Inflammatory macrophage (primary cell): ENCODE data around the gene IQGAP3.
"Not testable (repeated sequence)": the region's sequence is repeated elsewhere in the genome, so short reads cannot be mapped to it uniquely, and the experiment has no call there.

Source experiments
- DNase-seq, 2 donors: peaks; one replicate each; pipeline ENCODE4 v3.0.0-alpha.2; 2020 to 2022
- total RNA-seq, 18 experiments: gene quantifications; one replicate each; lab custom pipeline; 2026; ENCODE audit warnings: mixed read lengths in 6 of 18, inconsistent platforms in 2 of 18; lab: John Stamatoyannopoulos, UW

IQGAP3 gene, protein sequence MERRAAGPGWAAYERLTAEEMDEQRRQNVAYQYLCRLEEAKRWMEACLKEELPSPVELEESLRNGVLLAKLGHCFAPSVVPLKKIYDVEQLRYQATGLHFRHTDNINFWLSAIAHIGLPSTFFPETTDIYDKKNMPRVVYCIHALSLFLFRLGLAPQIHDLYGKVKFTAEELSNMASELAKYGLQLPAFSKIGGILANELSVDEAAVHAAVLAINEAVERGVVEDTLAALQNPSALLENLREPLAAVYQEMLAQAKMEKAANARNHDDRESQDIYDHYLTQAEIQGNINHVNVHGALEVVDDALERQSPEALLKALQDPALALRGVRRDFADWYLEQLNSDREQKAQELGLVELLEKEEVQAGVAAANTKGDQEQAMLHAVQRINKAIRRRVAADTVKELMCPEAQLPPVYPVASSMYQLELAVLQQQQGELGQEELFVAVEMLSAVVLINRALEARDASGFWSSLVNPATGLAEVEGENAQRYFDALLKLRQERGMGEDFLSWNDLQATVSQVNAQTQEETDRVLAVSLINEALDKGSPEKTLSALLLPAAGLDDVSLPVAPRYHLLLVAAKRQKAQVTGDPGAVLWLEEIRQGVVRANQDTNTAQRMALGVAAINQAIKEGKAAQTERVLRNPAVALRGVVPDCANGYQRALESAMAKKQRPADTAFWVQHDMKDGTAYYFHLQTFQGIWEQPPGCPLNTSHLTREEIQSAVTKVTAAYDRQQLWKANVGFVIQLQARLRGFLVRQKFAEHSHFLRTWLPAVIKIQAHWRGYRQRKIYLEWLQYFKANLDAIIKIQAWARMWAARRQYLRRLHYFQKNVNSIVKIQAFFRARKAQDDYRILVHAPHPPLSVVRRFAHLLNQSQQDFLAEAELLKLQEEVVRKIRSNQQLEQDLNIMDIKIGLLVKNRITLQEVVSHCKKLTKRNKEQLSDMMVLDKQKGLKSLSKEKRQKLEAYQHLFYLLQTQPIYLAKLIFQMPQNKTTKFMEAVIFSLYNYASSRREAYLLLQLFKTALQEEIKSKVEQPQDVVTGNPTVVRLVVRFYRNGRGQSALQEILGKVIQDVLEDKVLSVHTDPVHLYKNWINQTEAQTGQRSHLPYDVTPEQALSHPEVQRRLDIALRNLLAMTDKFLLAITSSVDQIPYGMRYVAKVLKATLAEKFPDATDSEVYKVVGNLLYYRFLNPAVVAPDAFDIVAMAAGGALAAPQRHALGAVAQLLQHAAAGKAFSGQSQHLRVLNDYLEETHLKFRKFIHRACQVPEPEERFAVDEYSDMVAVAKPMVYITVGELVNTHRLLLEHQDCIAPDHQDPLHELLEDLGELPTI (N-terminal part only)
- 14.9 to 107 (median 55.2) reads per million in 18 experiments for total RNA-seq

DNA sequence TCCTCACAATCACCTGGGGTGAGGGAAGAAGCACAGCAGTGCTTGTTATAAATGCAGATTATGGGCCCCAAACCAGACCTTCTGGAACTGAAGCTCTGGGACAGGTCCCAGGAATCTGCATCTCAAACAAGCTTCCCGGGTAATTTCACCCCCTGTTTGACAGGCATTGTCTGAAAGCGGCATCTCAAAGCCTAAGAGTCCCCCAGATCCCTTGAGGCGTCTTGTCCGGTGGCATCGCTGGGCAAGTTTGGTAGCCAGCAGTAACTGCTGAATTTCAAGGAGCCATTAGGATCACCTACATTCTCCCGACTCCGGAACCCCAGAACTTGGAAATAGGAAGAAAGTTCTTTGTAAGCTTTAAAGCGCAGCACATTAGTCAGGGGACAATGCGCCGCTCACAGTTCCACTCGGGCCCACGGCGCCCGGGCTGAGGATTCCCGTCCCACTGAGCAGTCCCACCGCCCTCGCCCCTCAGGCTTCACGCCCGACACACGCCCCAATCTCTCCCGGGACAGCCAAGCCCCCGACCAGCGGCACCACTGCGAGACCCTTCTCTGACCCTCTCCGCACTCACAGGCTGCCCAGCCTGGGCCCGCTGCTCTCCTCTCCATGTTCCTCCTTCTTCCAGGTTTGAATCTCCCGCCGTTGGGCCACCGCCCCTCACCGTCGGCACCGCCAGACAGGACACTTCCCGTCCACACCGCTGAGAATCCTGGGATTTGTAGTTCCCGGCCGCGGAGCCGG, at the start of gene IQGAP3:
IQGAP3 (minus strand) TSS at position 647 of the 744 bp plus-strand sequence; CDS start at position 611, 36 bp downstream.
- peak; percentile 89 to 90 for DNase-seq

DNA sequence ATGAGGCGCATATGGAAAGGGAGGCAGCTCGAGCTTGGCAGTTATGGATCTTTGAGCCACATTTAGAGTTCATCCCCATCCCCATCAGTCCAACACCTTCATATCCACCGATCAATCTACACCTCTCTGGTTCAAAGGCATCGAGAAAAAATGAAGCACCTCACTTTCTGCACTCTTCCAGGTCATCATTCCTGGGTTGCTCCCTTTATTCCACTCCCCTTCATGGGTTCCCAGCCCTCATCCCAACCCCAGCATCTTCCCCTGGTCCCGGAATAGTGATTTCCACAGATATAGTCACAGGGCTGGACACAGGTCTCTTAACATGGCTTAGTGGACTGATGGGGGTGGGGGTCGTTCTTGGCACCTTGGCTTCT, 47.2 kb upstream of the IQGAP3 start:
- DNase-seq = no peak

DNA sequence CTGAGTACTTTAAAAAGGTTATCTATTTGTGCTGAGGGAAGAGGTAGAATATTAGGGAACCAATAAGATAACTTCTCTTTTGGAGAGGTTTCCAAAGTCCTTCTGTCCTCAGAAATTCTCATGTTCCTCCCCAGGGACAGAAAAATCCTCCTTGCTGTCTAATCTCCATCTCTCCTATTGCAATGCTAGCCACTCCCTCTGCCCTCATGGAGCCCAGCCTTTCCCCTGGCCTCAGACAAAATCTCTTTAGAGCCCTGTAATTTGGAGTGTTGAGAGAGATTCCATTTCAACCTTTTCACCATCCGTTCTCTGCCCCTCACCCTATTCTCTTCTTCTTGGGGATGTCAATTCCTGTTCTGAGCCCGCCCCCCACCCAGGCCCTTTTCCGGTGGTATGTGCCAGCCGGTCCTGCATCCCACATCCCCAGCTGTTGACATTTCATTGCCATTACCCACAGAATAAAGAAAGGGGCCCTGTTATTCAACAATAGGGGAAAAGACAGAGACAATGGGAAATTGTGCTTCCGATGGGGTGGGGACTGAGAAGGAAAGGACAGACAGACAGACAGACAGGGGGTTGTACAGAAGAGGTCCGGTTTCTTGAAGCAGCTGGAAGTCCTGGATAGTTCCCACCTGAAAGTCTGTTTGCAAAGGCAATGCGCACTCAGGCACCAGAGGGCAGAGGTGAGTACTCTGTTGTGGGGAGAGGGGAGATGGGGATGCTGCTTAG, 46.7 kb upstream of the IQGAP3 start, which contains the start of gene HAPLN2:
HAPLN2 (plus strand) TSS at position 563 of the 729 bp plus-strand sequence. CDS start 4,076 bp downstream, outside the sequence.
- peak in 1 of 2 donors; percentile 8 for DNase-seq

DNA sequence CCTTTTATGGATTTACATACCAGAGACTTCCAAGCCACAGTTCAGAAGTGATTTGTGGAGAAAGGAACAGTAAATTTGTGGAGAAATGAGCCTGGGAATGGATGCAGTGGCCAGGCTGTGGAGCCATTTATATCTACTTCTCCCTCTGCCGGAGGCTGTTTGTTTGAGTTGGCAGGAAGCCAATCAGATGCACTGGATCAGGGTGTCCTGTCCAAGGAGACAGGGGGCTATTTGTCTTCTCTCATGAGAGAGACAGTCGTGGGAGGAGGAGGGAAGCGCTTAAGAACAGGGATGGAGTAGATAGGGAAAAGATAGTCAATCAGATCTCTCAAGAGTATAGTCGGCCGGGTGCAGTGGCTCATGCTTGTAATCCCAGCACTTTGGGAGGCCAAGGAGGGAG, 44.1 kb upstream of the IQGAP3 start:
- peak in 1 of 2 donors; percentile 9 for DNase-seq

DNA sequence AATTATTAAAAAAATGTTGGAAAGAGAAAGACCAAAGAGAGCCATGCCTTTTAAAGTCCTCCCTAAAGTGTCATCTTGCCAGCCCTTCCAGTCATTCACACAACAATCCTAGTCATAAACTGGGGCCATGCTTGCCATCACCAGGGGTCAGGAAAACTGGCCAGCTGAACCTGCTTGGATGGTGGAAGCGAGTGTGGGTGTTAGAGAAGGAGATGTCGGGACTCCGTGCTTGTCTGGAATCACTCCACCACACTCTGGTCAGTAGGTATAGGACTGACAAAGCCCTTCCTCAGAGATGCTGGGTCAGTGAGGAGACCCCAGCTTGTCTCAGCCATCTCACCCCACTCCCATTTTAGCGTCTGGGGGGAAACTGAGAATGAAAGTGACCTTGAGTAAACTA, 43.6 kb upstream of the IQGAP3 start:
- DNase-seq = no peak

DNA sequence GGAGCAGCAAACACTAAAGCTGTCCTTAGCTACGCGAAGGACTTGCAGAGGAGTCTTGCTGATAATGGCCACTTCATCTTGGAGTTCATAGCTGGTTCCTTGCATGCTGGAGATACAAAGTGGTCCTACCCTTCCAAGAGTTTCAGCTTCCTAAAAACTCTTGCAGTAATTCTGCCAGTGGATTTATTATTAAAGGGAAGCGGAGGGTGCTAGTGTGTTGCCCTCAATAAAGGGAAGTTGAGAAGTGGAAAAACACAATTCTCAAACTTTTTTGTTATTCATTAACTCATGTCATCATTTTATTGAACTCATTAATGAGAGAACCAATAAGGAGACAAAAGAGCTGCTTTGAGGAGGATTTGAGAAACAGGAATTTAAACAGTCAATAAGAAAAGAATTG, 40.3 kb upstream of the IQGAP3 start:
- DNase-seq = peak; percentile 42 to 43

DNA sequence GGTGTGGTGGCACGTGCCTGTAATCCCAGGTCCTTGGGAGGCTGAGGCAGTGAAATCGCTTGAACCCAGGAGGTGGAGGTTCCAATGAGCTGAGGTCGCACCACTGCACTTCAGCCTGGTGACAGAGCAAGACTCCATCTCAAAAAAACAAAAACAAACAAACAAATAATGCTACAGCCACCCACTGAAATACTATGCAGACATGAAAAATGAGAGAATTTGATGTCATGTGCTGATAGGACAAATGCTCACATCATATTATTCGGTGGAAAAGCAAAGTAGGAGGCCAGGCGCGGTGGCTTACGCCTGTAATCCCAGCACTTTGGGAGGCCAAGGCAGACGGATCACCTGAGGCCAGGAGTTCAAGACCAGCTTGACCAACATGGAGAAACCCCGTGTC, 37.7 kb upstream of the IQGAP3 start:
- not testable (repeated sequence) for DNase-seq

DNA sequence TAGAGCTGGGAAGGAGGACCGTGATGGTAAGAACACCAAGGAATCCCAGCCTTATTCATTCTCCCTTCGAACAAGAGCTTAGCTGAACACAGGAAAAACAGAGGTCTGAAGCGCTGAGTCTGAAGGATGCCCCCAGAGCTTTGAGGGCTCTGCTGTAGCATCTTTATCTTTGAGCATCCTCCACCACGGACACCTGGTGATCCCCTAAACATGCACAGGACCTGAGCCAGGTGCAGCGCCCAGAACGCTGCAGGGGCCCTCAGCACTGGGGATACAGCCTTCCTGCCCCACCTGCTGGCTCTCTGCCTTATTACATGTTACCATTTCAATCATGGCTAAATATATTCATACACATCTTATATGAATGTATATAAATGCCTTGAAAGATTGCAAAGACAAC, 36.6 kb upstream of the IQGAP3 start:
- DNase-seq = peak in 1 of 2 donors; percentile 18

DNA sequence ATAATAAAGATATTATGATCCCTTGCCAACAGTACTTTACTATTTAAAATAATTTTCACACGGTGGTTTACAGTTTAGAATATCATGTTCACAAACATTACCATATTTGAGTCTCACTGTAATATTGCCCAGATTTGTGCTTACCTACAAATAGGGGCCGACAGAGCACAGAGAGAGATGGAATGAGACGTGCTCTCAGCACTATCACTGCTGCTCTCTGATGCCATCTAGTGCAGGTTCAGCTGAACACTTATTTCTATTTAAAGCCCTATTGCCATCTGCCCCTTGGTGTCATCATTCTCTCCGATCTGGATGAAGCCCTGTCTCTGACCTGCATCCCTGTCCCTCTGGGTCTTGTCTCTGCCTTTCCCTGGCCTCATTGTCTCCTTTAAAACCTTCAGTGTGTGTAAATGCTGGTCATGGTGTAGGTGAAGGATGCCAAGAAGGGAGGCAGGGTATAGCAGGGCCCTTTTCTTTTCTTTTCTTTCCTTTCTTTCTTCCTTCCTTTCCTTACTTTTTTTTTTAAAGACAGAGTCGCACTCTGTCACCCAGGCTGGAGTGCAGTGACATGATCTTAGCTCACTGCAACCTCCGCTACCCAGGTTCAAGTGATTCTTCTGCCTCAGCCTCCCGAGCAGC, 35.8 kb upstream of the IQGAP3 start:
- DNase-seq = peak; percentile 77 to 79

DNA sequence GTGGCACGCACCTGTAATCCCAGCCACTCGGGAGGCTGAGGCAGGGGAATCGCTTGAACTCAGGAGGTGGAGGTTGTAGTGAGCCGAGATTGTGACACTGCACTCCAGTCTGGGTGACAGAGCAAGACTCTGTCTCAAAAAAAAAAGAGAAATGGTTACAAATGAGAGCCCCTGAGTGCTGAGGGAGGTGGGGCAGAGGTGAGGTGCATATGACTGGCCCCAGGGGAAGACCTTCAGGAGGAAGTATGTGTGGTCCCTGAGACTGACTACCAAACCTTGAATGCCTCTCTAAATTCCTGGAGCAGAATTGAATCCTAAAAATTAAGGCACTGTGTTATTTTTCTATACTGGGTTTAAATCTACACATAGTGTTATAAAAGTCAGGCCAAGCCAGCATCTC, 35.0 kb upstream of the IQGAP3 start:
- DNase-seq = not testable (repeated sequence)

DNA sequence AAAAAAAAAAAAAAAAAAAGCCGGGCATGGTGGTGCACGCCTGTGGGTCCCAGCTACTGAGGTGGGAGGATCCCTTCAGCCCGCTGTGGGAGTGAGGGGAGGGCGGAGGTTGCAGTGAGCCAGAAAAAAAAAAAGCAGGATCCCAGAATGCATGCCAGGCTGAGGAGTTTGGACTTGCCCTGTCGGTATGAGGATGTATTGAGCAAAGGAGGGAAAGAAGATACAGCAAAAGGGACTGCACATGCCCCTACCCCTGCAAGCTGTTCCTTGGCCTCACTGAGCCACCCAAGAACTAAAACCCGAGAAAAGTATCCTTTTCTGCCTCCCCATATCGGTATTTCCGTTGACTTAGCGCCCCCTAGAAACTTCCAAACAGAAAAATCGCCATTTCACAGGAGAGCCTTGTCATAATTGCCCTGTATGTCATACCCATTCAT, 30.2 kb upstream of the IQGAP3 start:
- peak; percentile 13 to 38 for DNase-seq

DNA sequence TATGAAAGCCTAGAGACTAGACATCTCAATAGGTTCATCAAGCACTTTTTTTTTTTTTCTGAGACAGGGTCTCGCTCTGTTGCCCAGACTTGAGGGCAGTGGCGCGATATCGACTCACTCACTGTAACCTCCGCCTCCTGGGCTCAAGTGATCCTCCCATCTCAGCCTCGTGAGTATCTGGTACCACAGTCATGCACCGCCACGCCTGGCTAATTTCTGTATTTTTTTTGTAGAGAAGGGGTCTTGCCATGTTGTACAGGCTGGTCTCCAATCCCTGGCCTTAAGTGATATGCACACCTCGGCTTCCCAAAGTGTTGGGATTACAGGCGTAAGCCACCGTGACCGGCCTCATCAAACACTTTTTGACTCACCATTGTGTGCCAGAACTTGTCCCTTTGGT, 29.5 kb upstream of the IQGAP3 start:
- DNase-seq = no peak

DNA sequence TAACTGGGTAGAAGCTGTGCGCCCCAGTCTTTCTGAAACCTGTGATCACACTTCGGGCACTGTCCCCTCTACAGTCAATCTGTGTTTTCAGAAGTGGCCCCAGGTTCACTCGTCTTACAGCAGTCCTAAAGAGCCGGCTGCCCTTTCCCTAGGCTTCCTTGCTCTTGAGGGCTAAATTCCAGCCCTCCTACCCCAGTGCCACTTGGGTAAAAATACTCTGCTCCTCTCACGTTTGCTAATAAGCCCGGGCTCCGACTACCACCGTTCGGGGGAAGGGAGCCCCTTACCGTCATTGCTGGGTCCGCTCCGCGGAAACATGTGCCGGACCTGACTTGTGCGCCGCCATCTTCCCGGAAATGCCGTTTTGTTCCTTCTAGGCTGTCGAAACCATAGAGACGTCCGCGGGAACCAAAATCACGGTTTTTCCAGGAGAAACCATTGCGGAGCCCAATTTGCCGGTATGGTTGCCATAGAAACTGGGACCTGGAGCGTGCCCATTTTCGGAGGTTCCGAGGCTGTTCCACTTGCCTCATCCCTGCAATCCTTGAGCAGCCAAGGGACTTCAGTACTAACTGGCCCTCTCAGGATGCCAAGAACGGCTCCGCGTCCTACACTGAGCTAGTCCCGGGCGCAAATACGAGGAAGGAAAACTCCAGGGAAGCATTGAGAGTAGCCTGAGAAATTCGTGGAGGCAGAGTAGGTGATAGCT, 28.9 kb upstream of the IQGAP3 start, which contains the start of gene GPATCH4:
GPATCH4 (minus strand) TSS at position 358 of the 709 bp plus-strand sequence.
- peak; percentile 79 to 86 for DNase-seq

DNA sequence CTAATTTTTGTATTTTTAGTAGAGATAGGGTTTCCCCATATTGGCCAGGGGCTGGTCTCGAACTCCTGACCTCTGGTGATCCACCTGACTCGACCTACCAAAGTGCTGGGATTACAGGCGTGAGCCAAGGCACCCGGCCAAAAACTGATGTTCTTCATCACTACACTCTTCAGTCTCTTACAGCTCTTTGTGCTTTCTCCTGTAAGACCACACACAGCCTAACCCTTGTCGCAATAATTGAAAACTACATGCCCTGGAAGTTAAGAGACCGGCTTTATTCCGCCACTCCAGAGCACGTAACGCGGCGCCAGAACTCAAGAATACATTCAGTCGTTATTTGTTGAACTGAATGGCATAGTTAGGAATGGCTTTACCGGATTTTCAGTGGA, 28.4 kb upstream of the IQGAP3 start:
- DNase-seq = no peak

DNA sequence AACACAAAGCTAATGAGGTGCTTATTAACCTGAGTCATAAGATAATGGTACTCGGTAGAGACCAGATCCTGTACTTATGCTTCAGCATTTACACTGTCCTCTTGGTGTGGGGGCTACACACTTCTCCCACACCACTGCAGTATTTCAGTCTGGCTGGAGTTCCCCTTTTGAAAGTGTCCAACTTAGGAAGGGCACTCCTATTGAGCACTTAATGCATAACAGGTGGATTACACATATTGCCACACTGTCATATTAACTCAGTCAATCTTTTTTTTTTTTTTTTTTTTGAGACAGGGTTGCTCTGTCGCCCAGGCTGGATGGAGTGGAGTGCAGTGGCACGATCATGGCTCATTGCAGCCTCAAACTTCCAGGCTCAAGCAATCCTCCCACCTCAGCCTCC, 27.4 kb upstream of the IQGAP3 start:
- DNase-seq = peak; percentile 66 to 68

DNA sequence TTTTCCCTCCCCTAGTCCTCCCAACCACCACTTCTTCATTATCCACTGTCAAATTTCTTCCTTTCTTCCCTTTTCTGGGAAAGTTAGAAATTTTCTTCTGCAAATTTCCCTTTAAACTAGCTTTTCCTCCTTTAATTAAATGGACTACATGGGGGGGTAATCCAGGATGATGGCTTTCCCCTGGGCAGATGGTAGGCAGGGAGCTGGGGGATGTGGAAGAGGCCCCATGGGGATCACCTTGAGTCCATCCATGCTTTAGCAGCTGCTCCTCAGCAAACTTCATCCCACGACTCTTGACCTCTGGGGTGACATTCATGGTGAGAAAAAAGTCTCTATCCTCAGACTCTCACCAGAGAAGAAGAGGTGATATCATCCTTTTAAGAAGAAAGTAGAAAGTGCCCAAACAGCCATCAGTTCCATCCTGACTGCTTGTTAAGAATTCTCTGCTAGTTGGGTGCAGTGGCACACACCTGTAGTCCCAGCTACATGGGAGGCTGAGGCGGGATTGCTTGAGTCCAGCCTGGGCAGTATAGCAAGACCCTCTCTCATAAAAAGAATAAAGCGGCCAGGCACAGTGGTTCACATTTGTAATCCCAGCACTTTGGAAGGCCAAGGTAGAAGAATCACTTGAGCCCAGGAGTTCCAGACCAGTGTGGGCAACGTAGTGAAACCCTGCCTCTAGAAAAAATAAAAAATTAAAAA, 26.5 kb upstream of the IQGAP3 start:
- DNase-seq = no peak

DNA sequence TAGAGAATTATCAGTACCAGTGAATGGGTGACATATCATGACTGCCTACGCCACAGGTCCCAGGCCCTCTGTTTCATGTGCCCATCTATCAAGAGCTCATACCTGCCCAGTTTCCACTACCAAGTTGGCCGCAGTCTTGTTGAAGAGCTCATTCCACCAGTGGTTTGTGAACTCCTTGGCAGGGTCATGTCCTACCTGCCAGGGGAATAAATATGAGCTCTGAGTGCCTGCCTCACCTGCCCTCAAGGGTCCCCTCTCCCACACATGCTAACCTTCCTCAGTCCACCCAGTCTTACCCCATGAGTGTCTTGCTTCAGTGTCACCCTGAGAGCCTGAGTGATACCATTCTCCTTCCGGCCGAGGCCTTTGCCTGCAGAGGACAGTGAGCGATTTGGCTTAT, 25.8 kb upstream of the IQGAP3 start:
- DNase-seq = no peak

DNA sequence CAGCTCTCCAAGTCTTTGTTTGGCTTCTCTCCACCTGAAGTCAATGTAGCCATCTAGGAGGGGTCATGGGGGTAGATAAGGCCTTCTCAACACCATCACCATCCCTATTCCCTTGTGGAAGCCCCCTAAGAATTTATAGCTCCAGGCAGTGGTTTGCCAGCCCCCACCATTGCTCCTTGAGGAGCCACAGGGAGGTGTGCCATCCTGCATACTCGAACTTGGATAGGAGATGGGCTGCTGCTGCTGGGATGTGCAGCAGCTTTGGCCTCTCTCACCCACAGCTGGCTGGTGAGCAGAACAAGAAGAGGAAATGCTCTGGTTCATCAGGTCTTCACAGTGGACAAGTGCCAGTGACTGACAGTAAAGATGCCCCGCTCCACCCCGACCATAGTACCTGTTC, 24.1 kb upstream of the IQGAP3 start:
- no peak for DNase-seq

DNA sequence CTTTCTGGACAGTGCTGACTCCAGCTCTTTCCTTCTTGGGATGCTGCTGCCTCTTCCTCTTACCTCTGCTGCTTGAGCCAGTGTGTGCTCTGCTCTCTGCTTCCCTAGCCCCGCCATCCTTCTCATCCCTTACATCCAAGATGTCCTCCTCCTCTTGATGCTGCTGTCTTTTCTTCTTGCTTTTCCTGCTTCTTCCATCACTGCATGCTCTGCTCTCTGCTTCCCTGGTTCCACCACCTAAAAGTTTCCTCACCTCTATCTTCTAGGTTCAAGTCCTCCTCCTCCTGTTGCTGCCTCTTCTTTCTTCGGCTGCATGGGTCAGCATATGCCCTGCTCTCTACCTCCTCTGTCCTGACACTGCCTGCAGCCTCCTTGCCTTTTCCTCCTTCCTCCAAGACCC, 22.7 kb upstream of the IQGAP3 start:
- no peak for DNase-seq
